ENCODE results near the gene HPD.

The HPD gene

DNA sequence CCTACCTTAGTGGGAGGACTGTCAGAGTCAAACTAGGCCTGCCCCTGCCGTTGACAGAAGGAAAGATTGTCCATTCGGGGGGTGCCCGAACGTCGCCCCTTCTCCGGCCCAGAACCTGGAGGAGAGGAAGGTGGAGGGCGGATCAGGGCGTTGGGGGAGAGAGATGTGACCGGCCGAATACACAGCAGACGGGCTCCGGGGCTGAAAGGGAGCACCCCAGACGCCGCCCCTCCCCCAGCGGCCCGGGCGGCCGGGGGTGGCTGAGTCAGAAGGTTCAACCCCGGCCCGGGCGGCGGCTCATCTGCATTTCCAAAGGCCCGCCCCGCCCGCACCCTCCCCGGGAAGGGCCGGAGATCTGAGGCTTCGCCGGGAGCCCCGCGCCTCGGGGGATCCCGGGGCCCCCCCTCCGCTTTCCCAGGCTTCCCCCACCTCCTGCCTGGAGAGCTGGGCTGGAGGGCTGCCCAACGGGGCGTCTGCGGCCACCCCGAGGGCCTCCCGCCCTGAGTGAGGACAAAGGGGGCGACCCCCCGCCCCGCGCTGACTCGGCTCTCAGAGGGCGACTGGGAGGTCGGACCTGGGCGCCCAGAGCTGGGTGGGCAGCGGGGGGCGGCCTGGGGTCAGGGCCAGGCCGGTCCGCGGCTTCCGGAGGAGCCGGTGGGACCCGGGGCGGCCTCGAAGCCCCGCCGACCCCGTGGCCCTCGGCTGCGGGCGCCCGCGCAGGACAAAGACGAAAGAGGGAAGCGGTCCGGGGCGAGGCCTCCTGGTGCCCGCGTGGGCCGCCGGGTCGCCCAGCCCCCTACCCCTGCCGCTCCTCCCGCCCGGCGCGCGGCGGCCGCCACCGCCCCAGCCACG lies 58.6 kb downstream of the HPD start:
- WGBS (ENCODE audit: insufficient coverage) = 0% methylated on average over 54 of the region's 84 CpGs
- POLR2A ChIA-PET = interaction anchor here (1.0 to 3.6 kb wide), 2 partner anchors 12 to 18 kb away, joined by 3 to 24 read pairs; no protein-coding TSS in a partner anchor
- DNase-seq = peak in 2 of 3 donors; percentile 67 to 78
- Histone ChIP-seq H3K36me3 (ENCODE audit: control insufficient read depth in 4 of 4, insufficient read depth in 4 of 4, low read length in 3 of 4) (peaks cover 0 to 36% (median 17%) of the 10 kb centered on the region in 4 experiments), H3K4me1 (ENCODE audit: control extremely low read depth in 1 of 4, control insufficient read depth in 4 of 4, insufficient read depth in 4 of 4, low read length in 3 of 4) (peaks cover 15 to 54% (median 43%) of the 10 kb centered on the region in 4 experiments), H3K27me3 (replicated peaks in 2 of 5; ENCODE audit: control insufficient read depth in 4 of 5, insufficient read depth in 5 of 5, low read length in 4 of 5) (no peaks in the 10 kb centered on the region), H3K4me3 (ENCODE audit: control insufficient read depth in 1 of 7, extremely low read depth in 1 of 7, insufficient read depth in 4 of 7, low read depth in 2 of 7, low read length in 6 of 7) (peak overlapping the region; percentile 47 to 97 (median 89)), H3K9me3 (ENCODE audit: control extremely low read depth in 1 of 5, control insufficient read depth in 4 of 5, insufficient read depth in 2 of 5, low read depth in 1 of 5, low read length in 4 of 5) (no peaks in the 10 kb centered on the region), H3K27ac (ENCODE audit: insufficient read depth in 1 of 2, low read depth in 1 of 2, low read length in 2 of 2, poor library complexity in 1 of 2, severe bottlenecking in 2 of 2) (peak overlapping the region; percentile 66 to 98)
- CTCF ChIA-PET = interaction anchor here (1.6 to 12.8 kb wide), 3 partner anchors 8 to 91 kb away, joined by 7 to 462 read pairs (median 90); partner anchors contain the start of genes PSMD9 and SETD1B

DNA sequence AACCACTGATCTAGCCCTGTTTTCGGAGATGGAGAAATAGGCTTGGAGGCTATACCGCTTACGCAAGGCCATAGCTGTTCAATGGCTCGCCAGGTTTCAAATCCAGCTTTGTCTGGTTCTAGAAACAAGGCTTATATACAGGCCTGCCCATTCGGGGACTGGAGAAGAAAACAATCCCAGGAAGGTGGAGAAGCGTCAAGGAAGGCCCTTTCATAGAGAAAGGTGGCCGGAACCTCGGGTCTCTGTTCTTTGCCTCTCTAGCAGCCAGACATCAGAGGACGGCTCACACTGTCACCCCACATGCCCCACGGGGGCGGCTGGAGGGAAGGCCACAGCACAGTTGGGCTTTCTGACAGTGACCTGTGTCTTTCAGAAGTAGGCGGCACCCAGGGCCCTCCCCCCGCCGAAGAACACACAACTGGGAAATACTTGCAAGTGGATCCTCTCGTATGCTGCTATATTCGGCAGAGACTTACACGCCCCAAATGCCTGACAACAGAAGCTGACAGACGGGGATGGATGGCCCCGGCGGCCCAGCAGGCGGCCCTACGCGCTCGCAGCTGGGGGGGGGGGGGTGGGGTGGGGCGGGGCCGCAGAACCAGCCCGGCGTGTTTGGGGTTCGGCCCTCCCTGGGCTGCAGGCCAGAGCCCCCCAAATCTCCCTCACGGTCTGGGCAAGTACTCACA lies 59.4 kb downstream of the HPD start:
- WGBS (ENCODE audit: insufficient coverage) = 59% methylated on average over 12 of the region's 30 CpGs
- peak; percentile 57 to 83 (median 78) for DNase-seq
- Histone ChIP-seq H3K27me3 (replicated peaks in 2 of 5; ENCODE audit: control insufficient read depth in 4 of 5, insufficient read depth in 5 of 5, low read length in 4 of 5) (no peaks in the 10 kb centered on the region), H3K4me3 (ENCODE audit: control insufficient read depth in 1 of 7, extremely low read depth in 1 of 7, insufficient read depth in 4 of 7, low read depth in 2 of 7, low read length in 6 of 7) (peak overlapping the region; percentile 47 to 97 (median 89)), H3K36me3 (ENCODE audit: control insufficient read depth in 4 of 4, insufficient read depth in 4 of 4, low read length in 3 of 4) (peaks cover 0 to 36% (median 17%) of the 10 kb centered on the region in 4 experiments), H3K27ac (ENCODE audit: insufficient read depth in 1 of 2, low read depth in 1 of 2, low read length in 2 of 2, poor library complexity in 1 of 2, severe bottlenecking in 2 of 2) (peak overlapping the region in 1 of 2 experiments; percentile 98), H3K4me1 (ENCODE audit: control extremely low read depth in 1 of 4, control insufficient read depth in 4 of 4, insufficient read depth in 4 of 4, low read length in 3 of 4) (peaks cover 15 to 57% (median 49%) of the 10 kb centered on the region in 4 experiments), H3K9me3 (ENCODE audit: control extremely low read depth in 1 of 5, control insufficient read depth in 4 of 5, insufficient read depth in 2 of 5, low read depth in 1 of 5, low read length in 4 of 5) (no peaks in the 10 kb centered on the region)
- CTCF ChIA-PET = interaction anchor here (1.2 to 12.8 kb wide), 8 partner anchors 9 to 119 kb away, joined by 3 to 462 read pairs (median 6); partner anchors contain the start of genes CFAP251, PSMD9 and SETD1B
- POLR2A ChIA-PET = interaction anchor here (1.5 to 3.6 kb wide), 2 partner anchors 12 kb away, joined by 8 to 24 read pairs; no protein-coding TSS in a partner anchor

DNA sequence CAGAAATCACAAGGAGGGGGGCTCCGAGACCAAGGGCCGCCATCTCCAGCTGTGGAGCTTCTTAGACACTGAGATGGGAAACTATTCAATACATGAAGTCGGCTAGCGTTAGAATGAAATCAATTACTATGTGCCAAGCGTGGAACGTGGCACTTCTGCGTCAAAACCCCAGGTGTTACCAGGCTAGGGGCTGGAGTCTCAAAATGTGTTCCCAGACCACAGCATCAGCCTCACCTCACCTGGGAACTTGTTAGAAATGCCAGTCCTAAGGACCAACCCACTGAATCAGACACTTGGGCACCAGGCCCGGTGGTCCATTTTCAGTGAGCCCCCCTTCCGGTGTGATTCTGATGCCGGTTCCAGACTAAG lies 59.9 kb downstream of the HPD start:
- Histone ChIP-seq H3K4me3 (ENCODE audit: control insufficient read depth in 1 of 7, extremely low read depth in 1 of 7, insufficient read depth in 4 of 7, low read depth in 2 of 7, low read length in 6 of 7) (peak overlapping the region in 5 of 7 experiments; percentile 33 to 92 (median 57)), H3K9me3 (ENCODE audit: control extremely low read depth in 1 of 5, control insufficient read depth in 4 of 5, insufficient read depth in 2 of 5, low read depth in 1 of 5, low read length in 4 of 5) (no peaks in the 10 kb centered on the region), H3K36me3 (ENCODE audit: control insufficient read depth in 4 of 4, insufficient read depth in 4 of 4, low read length in 3 of 4) (peaks cover 0 to 36% (median 17%) of the 10 kb centered on the region in 4 experiments), H3K27ac (ENCODE audit: insufficient read depth in 1 of 2, low read depth in 1 of 2, low read length in 2 of 2, poor library complexity in 1 of 2, severe bottlenecking in 2 of 2) (peak overlapping the region in 1 of 2 experiments; percentile 67), H3K4me1 (ENCODE audit: control extremely low read depth in 1 of 4, control insufficient read depth in 4 of 4, insufficient read depth in 4 of 4, low read length in 3 of 4) (peaks cover 15 to 60% (median 53%) of the 10 kb centered on the region in 4 experiments), H3K27me3 (replicated peaks in 2 of 5; ENCODE audit: control insufficient read depth in 4 of 5, insufficient read depth in 5 of 5, low read length in 4 of 5) (no peaks in the 10 kb centered on the region)
- CTCF ChIA-PET = interaction anchor here (0.6 to 12.8 kb wide), 9 partner anchors 9 to 229 kb away, joined by 3 to 462 read pairs (median 5); partner anchors contain the start of genes CFAP251, PSMD9 and SETD1B
- POLR2A ChIA-PET = interaction anchor here (0.9 to 1.5 kb wide), 2 partner anchors 11 to 13 kb away, joined by 3 to 8 read pairs; no protein-coding TSS in a partner anchor
- no peak for DNase-seq
- WGBS (ENCODE audit: insufficient coverage) = 91% methylated on average over 10 of the region's 10 CpGs

DNA sequence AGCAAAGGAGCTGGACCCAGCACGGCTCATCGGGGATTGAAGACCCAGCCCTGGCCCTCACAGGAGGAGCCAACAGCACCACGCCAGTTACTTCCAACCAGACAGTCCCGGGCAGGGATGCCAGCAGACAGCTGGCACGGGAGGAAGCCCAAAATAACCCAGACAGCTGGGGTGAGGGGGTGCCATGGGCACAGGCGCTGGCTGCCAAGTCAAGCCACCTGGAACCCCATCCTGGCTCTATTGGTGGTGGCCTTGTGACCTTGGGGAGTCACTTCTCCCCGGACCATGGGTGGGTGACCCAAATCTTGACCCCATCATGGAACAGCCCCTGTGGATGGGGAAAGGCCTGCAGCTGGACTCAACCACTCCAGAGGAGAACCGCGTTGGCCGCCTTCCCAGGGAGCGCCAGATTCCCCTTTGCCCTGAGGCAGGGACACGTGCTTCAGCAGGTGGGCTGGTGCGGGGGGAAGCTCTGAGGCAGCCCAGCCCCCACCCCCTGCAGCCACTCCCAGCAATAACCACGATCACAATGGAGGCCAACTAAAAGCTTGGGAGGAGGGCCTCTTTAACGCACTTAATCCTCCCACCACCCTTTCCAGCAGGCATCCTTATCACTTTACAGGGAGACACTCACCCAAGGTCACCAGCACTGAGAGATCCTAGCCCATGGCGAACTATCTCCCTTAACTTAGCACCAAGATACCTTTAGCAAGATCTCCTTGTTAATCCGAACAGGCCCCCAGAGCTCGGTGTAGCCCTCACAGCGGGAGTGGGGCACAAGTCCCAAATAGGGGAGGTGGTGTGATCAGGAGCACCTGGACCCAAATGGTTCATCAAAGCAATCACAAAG lies 60.5 kb downstream of the HPD start:
- peak overlapping the region in 2 of 7 experiments; percentile 19 to 56 for H3K4me3 ChIP-seq (ENCODE audit: control insufficient read depth in 1 of 7, extremely low read depth in 1 of 7, insufficient read depth in 4 of 7, low read depth in 2 of 7, low read length in 6 of 7)
- no peak for DNase-seq
- POLR2A ChIA-PET = interaction anchor here (0.7 to 1.5 kb wide), 3 partner anchors 9 to 13 kb away, joined by 3 to 8 read pairs (median 3); no protein-coding TSS in a partner anchor
- no peaks in the 10 kb centered on the region for H3K27me3 ChIP-seq (replicated peaks in 2 of 5; ENCODE audit: control insufficient read depth in 4 of 5, insufficient read depth in 5 of 5, low read length in 4 of 5)
- CTCF ChIA-PET = interaction anchor here (0.6 to 12.8 kb wide), 12 partner anchors 8 to 230 kb away, joined by 3 to 462 read pairs (median 4); partner anchors contain the start of genes CFAP251, PSMD9 and SETD1B
- WGBS (ENCODE audit: insufficient coverage) = 74% methylated on average over 12 of the region's 19 CpGs
- peaks cover 0 to 36% (median 17%) of the 10 kb centered on the region in 4 experiments for H3K36me3 ChIP-seq (ENCODE audit: control insufficient read depth in 4 of 4, insufficient read depth in 4 of 4, low read length in 3 of 4)
- peak overlapping the region in 1 of 2 experiments; percentile 67 for H3K27ac ChIP-seq (ENCODE audit: insufficient read depth in 1 of 2, low read depth in 1 of 2, low read length in 2 of 2, poor library complexity in 1 of 2, severe bottlenecking in 2 of 2)
- H3K9me3 ChIP-seq (ENCODE audit: control extremely low read depth in 1 of 5, control insufficient read depth in 4 of 5, insufficient read depth in 2 of 5, low read depth in 1 of 5, low read length in 4 of 5) = no peaks in the 10 kb centered on the region
- peaks cover 15 to 64% (median 56%) of the 10 kb centered on the region in 4 experiments for H3K4me1 ChIP-seq (ENCODE audit: control extremely low read depth in 1 of 4, control insufficient read depth in 4 of 4, insufficient read depth in 4 of 4, low read length in 3 of 4)

GRCh38 chr12:121796855-121797751 lies 61.6 kb downstream of the HPD start:
- DNase-seq = no peak
- Histone ChIP-seq H3K9me3 (ENCODE audit: control extremely low read depth in 1 of 5, control insufficient read depth in 4 of 5, insufficient read depth in 2 of 5, low read depth in 1 of 5, low read length in 4 of 5) (no peaks in the 10 kb centered on the region), H3K36me3 (ENCODE audit: control insufficient read depth in 4 of 4, insufficient read depth in 4 of 4, low read length in 3 of 4) (peaks cover 0 to 41% (median 17%) of the 10 kb centered on the region in 4 experiments), H3K4me1 (ENCODE audit: control extremely low read depth in 1 of 4, control insufficient read depth in 4 of 4, insufficient read depth in 4 of 4, low read length in 3 of 4) (peaks cover 10 to 71% (median 62%) of the 10 kb centered on the region in 4 experiments), H3K27me3 (replicated peaks in 2 of 5; ENCODE audit: control insufficient read depth in 4 of 5, insufficient read depth in 5 of 5, low read length in 4 of 5) (no peaks in the 10 kb centered on the region), H3K27ac (ENCODE audit: insufficient read depth in 1 of 2, low read depth in 1 of 2, low read length in 2 of 2, poor library complexity in 1 of 2, severe bottlenecking in 2 of 2) (peak overlapping the region in 1 of 2 experiments; percentile 67), H3K4me3 (ENCODE audit: control insufficient read depth in 1 of 7, extremely low read depth in 1 of 7, insufficient read depth in 4 of 7, low read depth in 2 of 7, low read length in 6 of 7) (no peak overlapping the region)
- ChIA-PET CTCF (interaction anchor here (1.1 to 12.8 kb wide), 14 partner anchors 7 to 120 kb away, joined by 3 to 462 read pairs (median 20); partner anchors contain the start of genes PSMD9 and SETD1B), POLR2A (interaction anchor here (0.6 to 5.2 kb wide), 4 partner anchors 8 to 92 kb away, joined by 3 to 34 read pairs (median 4); no protein-coding TSS in a partner anchor)
- 90% methylated on average over 23 of the region's 39 CpGs for WGBS (ENCODE audit: insufficient coverage)
